Mucosa of gallbladder (tissue), 1 donor: ENCODE results near the gene DNAAF8. TPM values are rescaled to one million over a fixed set of nuclear protein-coding genes. Genes with fewer than 3 reads are reported as not detected.
"Not testable (repeated sequence)": the region's sequence is repeated elsewhere in the genome, so short reads cannot be mapped to it uniquely, and the experiment has no call there.

Experiments
- DNase-seq: peaks from one replicate; pipeline ENCODE4 v3.0.0-alpha.2; 2020; ENCODE audit warnings: low spot score
- total RNA-seq: library from RNA; stranded (reverse); gene quantifications from one replicate; pipeline ENCODE4 v1.2.1, GENCODE V29; 2021
- donor health status: DM: no; HTN: no; CAD: no.

DNAAF8 gene
- total RNA-seq, 1 donor from 2014 or later: 2.5 TPM

GRCh38 chr16:4723071-4723767 lies 11.1 kb upstream of the DNAAF8 start:
- no peak for DNase-seq

DNA sequence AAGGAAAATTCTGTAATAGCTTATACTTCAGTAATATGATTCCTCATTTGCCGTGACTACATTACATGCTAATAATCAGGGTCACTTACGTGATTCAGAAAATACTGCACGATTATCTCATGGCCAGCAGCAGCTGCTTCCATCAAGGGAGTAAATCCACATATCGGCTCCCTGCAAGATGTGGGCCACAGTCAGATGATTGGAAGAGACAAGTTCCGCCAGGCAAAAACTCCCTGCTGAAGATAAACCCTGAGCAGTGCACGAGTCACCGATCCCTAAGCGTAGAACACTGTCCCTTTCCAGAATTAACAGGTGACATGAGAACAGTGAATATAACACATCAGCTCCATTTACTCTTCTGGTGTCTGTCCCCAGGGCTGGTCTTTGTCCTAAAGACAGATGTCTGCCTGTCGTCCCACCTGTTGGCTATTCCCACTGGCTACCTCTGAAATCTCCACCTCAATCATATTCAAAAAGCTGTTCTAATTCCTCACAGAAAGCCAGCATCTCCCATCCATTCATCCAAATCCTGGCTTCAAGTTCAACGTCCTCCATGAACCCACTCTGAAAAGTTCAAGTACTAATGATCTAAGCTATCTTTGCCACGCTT lies 9.6 kb upstream of the DNAAF8 start:
- DNase-seq: no peak

GRCh38 chr16:4726616-4727015 lies 7.7 kb upstream of the DNAAF8 start:
- no peak for DNase-seq

- no peak for DNase-seq
Measured at GRCh38 chr16:4728676-4729075, 5.7 kb upstream of the DNAAF8 start.

DNA sequence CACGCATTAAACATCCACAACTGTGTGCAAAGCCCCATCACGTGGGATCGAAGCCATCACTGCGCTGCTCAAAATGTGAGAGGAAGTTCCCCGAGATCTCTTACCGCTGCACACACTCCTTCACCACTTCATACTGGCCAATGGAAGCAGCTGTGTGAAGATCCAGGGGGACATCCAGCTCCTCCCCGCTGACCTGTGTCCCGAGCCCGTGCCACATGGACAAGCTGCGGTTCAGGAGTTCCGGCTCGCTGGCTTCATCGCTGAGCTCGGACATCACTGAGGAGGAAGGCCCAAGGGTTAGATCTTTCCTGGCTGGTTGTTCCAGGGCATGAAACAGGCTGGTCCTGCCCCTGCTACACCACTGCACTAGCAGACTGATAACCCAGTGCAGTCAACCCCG lies 4.5 kb upstream of the DNAAF8 start:
- DNase-seq: no peak

DNA sequence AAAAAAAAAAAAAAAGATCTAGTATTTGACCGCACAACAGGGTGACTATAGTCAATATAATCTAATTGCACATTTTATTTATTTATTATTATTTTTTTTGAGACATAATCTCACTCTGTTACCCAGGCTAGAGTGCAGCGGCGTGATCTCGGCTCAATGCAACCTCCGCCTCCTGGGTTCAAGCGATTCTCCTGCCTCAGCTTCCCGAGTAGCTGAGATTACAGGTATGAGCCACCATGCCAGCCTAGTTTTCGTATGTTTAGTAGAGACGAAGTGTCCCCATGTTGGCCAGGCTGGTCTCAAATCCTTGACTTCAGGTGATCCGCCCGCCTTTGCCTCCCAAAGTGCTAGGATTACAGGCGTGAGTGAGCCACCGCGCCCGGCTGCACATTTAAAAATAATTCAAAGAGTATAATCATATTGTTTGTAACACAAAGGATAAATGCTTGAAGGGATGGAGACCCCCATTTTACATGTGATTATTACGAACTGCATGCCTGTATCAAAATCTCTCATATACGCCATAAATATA lies 1.1 kb upstream of the DNAAF8 start:
- DNase-seq: no peak

GRCh38 chr16:4733747-4734062 lies 632 bp upstream of the DNAAF8 start:
- no peak for DNase-seq

DNA sequence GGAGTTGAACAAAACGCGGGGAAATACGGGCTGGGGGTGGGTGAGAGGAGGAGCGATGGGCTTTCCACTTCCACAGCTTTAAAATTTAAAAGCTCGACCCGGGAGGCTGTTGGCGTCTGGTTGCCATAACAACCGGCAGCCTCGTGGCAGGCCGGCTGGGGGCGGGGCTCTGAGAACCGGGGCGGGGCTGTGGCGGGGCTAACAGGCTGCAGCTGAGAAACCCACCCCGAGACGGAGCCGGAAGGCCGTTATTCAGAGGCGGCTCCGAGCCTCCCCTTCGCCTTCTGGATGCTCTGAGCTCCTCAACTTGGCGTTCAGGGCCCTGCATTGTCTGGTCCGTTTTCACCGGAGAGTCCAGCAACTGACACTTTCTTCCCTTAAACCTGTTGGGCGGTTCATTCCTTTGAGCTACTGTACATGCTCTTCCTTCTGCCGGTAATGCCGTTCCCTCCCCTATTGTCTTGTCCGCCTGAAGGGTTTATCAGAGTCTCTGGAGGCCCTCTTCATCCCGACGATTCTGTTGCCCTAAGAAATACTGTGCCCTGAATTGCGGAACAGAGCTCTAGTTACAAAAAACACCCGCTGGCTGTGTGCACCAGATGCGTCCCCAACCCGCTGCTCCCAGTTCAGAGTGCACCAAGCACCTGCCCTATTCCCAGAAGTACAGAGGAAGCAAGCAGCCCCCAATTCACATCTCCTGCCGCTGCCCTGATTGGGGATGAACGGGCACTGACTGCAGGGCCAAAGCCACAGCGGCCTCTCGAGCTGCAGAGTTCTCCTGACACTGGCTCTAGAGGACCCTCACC lies 596 bp downstream of the DNAAF8 start:
- DNase-seq: peak; percentile 90

GRCh38 chr16:4736546-4736945 lies 2.2 kb downstream of the DNAAF8 start:
- no peak for DNase-seq

DNA sequence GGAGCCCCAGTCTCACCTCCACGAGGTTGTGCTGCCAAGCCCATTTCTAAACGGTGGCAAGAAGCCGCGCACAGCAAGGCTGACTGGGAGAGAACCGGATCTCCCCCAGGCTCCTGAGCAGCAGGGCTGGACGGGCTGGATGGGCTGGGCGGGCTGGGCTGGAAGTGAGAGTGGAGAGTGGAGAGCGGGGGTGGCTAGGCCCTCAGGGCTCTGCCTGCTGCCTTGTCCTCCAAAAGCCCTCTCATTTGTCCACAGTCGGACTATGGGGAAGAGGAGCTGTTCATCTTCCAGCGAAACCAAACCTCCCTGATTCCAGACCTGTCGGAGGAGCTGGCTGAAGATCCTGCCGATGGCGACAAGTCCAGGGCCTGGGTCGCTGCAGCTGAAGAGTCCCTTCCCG lies 3.2 kb downstream of the DNAAF8 start:
- DNase-seq: no peak

DNA sequence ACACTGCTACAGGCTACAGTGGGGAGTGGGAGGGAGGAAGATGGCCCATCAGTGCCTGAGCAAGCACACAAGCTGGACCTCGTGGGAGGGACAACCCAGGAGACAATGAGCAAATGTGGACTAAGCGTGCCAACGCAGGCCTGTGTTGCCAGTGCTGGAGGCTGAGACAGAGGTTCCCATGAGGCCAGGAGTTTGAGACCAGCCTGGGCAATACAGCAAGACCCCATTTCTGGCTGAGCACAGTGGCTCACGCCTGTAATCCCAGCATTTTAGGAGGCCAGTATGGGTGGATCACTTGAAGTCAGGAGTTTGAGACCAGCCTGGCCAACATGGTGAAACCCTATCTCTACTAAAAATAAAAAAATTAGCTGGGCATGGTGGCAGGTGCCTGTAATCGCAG lies 4.0 kb downstream of the DNAAF8 start:
- not testable (repeated sequence) for DNase-seq

DNA sequence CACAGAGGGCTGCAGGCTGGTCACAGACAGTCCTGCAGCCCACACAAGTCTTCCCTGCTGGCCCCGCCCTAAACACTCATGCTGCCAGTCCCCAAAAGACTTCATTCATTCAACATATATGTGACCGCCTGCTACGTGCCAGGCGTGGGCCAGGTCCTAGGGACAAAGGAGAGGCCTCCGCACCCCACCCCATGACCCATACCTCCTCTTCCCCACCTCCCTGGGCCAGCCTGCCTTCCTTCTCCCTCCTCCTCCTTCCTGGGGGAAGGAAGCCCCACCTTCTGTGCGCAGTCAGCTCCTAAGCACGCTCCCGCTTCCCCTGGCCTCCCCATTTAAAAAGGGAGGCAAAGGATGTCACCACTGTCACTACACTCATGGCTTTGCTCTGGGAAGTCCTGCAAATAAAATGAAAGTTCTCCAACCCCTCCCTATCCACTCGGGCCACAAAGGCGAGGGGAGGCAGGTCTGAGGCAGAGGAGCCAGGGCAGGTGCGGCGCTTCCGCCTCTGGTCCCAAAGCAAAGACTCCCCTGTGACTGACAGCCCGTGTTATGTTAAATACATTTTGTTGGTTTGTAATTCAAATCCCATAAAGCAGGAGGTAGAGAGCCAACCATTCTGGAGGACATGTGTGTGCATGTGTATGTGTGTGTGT lies 9.0 kb downstream of the DNAAF8 start:
- no peak for DNase-seq

- DNase-seq: no peak
Measured at GRCh38 chr16:4744555-4745273, 10.4 kb downstream of the DNAAF8 start.

DNA sequence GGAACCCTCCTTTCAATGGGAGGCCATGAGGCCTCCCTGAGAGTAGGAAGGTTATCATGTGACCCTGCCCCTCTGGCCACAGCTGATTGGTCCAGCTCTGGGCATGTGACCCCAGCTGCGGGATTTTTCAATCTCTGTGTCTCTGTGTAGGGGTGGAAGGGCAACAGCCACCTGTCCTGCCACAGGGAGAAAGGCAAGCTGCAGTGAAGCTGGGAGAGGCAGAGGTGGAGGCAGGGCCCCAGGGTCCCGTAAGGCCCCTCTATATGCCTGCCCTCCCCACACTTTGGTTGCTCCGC lies 10.9 kb downstream of the DNAAF8 start:
- DNase-seq: no peak

GRCh38 chr16:4746215-4746614 lies 11.9 kb downstream of the DNAAF8 start:
- DNase-seq: no peak

GRCh38 chr16:4746991-4747574 lies 12.7 kb downstream of the DNAAF8 start:
- DNase-seq: no peak

- no peak for DNase-seq
Measured at GRCh38 chr16:4747906-4748681, 13.8 kb downstream of the DNAAF8 start.

DNA sequence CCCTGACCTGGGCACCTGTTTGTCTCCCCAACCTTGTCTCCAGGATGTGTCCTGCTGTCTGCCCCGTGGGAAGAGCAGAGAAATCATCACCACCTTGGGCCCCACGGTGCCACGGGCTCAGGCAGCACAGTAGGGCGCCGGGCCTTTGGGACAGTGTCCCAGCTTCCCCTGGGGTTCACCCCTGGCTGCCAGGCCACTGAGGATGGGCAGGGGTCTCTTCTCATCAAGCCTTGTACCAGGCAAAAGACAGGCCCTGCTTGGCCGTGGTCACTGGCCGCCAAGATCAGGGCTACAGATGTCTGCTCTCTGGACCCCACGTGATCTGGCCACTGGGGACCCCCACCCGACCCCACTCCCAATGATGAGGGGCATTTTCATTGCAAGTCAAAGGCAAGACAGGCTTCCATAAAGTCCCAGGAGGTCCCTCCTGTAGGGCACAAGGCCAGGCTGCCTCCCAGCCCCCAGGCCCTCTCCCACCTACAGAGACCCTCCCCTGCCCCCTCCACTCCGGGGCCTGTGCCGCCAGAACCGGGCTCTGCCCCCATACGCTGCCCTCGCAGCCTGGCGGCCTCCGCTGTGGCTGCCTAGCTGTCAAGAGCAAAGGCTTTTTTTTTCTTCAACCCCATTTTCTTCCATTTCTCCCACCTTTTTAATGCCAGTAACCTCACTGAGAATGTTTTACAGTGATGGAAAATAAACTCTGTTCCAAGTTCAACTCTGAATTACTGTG lies 14.5 kb downstream of the DNAAF8 start:
- no peak for DNase-seq

DNA sequence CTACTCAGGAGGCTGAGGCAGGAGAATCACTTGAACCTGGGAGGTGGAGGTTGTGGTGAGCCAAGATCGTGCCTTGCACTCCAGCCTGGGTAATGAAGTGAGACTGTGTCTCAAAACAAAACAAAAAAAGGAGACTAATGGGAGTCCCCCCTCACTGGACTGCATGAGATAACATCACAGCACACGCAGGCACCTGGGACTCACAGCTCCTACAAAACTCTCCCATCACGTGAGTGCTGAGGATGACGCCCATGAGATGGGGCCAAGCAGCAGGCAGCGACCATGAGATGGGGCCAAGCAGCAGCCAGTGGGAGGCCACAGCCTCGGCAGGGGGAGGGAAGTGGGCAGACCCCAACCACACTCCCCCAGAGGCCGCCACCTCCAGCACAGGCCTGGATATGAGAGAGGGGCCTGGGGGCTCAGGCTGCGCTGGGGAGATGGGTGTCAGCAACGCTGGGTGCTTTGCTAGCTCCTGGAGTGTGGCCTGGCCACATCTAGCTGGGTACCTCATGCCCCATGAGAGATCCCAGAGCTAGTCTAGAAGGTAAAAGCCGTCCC lies 15.4 kb downstream of the DNAAF8 start:
- no peak for DNase-seq

- no peak for DNase-seq
Measured at GRCh38 chr16:4750896-4751295, 16.6 kb downstream of the DNAAF8 start.
